Stimulated activated CD4-positive, alpha-beta T cell treated with anti-CD3 and anti-CD28 coated beads, Interleukin-4, amount 100 ng/mL, for 24 hours (primary cell): ENCODE data around the gene TMEM19.
"Not testable (repeated sequence)": the region's sequence is repeated elsewhere in the genome, so short reads cannot be mapped to it uniquely, and the experiment has no call there.

Source experiments
- DNase-seq: peaks from one replicate; pipeline ENCODE4 v3.0.0-alpha.2; 2020

Gene TMEM19

DNA sequence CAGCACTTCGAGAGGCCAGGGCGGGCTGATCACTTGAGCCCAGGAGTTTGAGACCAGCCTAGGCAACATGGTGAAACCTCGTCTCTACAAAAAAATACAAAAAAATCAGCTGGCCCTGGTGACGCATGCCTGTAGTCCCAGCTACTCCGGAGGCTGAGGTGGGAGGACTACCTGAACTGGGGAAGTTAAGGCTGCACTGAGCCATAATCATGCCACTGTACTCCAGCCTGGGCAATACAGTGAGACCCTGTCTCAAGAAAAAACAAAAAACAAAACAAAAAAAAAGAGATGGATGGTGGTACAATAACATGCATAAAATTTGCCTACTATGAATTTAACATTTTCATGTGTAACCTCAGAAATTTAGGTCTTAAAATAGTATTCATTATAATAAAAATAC lies 19.6 kb upstream of the TMEM19 start:
- DNase-seq: no peak

- no peak for DNase-seq
Observed at GRCh38 chr12:71671311-71671710, 14.6 kb upstream of the TMEM19 start.

GRCh38 chr12:71671816-71672215 lies 14.1 kb upstream of the TMEM19 start:
- DNase-seq: no peak

DNA sequence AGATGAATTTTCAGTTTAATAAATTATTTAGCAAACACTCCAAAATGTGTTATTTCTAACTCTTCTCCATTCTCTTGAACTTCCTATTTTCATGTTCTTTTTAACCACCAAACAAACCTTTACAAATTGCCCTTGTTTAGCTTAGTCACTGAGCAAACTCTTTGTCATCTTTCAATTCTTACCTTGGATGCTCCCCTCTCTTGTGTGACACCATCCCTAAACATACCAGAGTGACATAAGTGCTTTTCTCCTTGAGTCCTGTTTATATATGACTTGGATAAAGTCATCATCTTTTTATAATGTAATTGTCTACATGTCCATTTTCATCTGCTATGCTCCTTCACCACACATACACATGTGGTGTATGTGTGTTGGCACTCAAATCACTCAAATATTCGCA lies 3.4 kb upstream of the TMEM19 start:
- no peak for DNase-seq

GRCh38 chr12:71683633-71684032 lies 2.2 kb upstream of the TMEM19 start:
- DNase-seq: no peak

- no peak for DNase-seq
Observed at GRCh38 chr12:71684081-71684480, 1.8 kb upstream of the TMEM19 start.

- DNase-seq: no peak
Observed at GRCh38 chr12:71685312-71685906, 473 bp upstream of the TMEM19 start.

DNA sequence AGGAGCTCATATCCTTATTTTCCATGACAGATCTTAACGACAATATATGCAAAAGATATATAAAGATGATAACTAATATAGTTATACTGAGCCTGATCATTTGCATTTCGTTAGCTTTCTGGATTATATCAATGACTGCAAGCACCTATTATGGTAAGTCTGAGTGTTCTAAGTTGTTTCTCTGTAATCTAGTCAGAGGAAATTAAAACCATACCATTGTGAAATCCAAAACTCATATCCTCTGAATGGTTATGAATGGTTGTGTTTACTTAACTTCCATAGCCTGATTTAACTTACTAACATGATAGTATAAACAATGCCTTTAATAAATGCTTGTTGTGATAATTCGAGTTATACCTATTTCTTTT lies 760 bp downstream of the TMEM19 start:
- no peak for DNase-seq

DNA sequence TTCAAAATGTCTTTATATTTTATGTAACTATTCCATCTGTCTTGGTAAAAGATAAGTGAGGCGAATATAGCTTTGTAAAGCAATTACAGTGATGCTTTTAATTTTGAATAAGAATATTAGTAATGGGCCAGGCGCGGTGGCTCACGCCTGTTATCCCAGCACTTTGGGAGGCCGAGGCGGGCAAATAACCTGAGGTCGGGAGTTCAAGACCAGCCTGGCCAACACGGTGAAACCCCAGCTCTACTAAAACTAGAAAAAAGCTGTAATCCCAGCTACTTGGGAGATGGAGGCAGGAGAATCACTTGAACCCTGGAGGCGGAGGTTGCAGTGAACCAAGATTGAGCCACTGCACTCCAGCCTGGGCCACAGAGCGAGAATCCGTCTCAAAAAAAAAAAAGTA lies 1.3 kb downstream of the TMEM19 start:
- not testable (repeated sequence) for DNase-seq

- no peak for DNase-seq
Observed at GRCh38 chr12:71688961-71689570, 3.2 kb downstream of the TMEM19 start.

DNA sequence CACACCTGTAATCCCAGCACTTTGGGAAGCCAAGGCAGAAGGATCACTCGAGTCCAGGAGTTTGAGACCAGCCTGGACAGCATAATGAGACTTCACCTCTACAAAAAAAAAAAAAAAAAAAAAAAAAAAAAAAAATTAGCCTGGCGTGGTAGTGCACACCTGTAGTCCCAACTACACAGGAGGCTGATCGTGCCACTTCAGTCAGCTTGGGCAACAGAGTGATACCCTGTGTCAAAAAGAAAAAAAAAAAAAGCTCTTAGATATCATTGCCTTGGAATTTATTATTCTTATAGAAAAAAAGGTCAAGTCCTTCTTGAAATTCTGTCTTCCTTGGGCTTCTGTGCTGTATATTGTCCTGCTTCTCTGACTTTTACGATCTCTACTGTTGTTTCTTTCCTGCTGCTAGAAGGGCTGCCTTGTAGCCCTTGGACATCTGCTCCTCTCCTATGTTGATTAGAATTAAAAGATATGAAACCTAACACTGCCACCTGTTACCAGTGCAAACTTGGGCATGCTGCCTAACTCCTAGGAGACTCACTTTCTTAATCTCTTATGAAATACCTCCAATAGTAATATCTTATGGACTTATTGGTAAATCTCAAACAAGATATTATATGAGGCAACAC lies 5.7 kb downstream of the TMEM19 start:
- no peak for DNase-seq

DNA sequence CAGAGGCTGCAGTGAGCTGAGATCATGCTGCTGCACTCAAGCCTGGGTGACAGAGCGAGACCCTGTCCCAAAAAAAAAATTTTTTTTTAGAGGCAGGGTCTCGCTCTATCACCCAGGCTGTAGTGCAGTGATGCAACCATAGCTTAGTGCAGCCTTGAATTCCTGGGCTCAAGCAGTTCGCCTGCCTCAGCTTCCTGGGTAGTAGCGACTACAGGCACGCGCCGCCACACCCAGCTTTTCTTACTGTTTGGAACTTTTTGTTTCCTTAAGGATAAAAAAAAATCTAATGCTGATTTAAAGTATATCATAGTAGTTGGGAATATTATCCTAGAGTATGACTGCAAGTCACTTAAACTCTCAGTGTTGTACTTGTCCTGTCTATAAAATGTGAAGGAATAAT lies 7.2 kb downstream of the TMEM19 start:
- no peak for DNase-seq

- not testable (repeated sequence) for DNase-seq
Observed at GRCh38 chr12:71693651-71694050, 7.8 kb downstream of the TMEM19 start.

DNA sequence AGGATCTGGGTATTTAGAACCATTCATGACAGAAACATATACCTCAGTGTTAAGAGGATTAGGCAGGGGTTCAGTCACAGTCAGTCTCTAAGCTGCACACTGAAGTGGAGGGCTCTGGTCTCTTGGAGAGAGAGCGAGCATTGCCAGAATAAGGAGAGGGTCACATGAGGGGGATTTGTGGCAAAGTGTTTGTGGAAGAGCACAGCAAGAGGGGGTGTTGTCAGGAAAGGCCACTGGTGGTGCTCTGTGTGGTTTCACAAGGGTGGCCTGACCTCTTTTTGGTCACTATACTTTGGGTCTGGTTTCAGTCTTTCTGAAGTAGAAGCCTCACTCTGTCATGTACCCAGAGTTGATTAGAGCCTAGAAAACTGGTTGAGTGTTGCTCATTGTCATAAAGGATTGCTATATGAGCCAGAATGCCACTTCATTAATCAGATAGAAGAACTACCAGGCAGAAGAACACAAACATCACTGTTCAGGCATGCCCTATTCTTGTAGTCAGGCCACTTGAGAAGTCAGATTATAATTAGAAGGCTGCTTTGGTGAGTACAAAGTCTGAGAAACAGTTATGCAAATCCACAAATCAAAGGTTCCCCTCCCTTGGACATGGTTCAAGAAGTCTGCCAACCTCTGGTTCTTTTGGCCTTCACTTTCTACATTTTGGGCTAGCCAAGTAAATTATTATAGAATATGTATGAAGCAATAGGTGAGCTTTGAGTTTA lies 8.4 kb downstream of the TMEM19 start:
- DNase-seq: no peak

DNA sequence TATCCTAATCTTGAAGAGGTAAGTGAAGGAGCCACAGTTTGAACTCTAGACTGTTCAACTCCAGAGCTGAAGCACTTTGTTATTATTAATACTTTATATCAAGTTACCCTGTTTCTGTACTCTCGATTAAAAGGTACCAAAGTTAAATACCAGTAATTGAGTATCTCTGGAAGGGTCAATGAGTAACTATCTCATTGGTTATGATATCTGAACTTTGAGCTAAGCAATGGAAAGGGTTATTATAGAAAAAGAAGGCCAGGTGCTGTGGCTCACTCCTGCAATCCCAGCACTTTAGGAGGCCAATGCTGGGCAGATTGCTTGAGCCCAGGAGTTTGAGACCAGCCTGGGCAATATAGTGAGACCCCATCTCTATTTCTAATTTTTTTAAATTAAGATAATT lies 9.9 kb downstream of the TMEM19 start:
- no peak for DNase-seq

GRCh38 chr12:71702181-71702580 lies 16.3 kb downstream of the TMEM19 start:
- not testable (repeated sequence) for DNase-seq

GRCh38 chr12:71702590-71702989 lies 16.7 kb downstream of the TMEM19 start:
- no peak for DNase-seq

- DNase-seq: no peak
Observed at GRCh38 chr12:71703206-71703605, 17.3 kb downstream of the TMEM19 start.

DNA sequence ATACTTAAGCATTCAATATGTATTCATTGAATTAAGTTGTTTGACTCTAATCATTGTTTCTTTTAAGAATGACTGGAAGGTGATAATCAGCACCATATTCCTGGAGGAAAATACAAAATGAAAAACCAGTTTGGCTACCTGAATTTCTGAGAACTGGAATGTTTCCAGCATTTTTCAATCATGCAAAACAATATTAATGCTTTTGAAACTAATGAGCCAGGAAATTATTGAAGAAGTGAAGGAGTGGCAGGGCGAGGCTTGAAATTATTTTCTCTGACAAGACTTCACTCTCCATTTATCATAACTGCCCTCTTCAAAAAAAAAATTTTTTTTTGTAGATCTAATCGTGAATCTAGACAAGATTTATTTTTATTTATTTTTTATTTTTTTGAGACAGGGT lies 19.0 kb downstream of the TMEM19 start:
- DNase-seq: no peak

DNA sequence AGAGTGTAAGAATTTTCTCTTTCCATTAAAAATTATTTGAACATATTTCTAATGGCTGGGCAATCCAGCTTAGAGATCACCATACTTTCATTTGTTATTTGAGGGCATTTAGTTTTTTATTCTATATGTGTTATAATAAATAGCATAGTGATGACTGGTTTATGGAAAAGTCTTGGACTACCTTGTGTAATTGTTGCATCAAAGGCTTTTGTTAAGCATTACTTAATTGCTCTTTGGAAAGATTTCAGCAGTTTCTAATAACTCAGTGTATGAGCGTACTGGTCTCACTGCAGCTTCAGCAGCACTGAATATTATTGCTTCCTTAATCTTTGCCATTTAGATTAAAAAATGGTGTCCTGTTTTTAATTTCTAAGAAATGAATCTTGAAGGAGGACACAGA lies 22.8 kb downstream of the TMEM19 start:
- DNase-seq: no peak

DNA sequence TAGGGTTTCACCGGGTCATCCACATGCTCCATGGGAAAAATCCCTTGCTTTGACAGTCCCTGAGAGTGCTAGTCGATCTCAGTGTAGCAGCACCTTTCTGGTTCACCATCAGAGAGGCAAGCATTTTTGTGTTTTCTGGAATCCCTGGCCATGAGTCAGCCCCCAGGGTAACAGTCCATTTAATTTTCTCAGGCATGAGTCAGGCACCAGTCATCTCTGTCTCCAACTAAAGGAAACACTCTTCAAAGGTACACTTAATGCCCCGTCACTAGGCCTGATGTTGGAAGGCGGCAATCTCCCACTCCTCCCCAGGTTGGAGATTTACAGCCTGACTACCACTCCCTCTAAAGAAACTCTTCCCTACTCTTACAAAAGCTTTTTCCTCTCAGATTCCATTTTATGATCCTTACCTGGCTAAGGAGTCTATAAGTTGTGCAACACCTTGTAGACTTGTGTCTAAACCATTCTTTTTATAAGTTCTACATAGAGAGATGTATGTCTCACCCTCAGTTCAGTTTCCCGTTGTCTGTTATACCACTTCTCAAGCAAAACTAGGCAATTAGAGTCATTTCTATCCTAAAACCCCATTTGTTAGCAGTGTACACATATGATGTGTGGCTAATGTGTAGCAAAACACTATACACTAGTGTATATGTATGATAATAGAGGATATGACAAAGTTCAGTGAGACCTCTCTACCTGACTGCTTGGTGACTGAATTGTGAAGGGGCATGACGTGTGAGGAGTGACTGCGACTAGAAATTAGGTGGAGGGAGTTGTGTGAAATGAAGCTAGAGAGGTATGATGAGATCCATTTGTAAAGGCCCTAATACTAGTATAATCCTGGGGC lies 24.6 kb downstream of the TMEM19 start:
- no peak for DNase-seq

GRCh38 chr12:71718611-71719010 lies 32.7 kb downstream of the TMEM19 start:
- DNase-seq: no peak
